HepG2 (cell line): ENCODE results near the gene SPA17. TPM values are rescaled to one million over a fixed set of nuclear protein-coding genes. Genes with fewer than 3 reads are reported as not detected.

ENCODE experiments used
- E2F5 ChIP-seq: sonication (generic); formaldehyde crosslinking; conservative IDR thresholded peaks from 2 replicates; pipeline ENCODE4 v1.4.0; 2020; ENCODE audit warnings: missing genetic modification reagents
- GLMP ChIP-seq: sonication (generic); formaldehyde crosslinking; IDR thresholded peaks from 2 replicates; pipeline ENCODE4 v1.9.0; 2021; ENCODE audit warnings: missing genetic modification reagents, mild to moderate bottlenecking, borderline replicate concordance
- HNF1B ChIP-seq: sonication (generic); formaldehyde crosslinking; IDR thresholded peaks from 2 replicates; pipeline ENCODE4 v1.5.1; 2020; ENCODE audit warnings: mild to moderate bottlenecking, moderate library complexity, missing genetic modification reagents
- MAF1 ChIP-seq: sonication (generic); formaldehyde crosslinking; IDR thresholded peaks from 2 replicates; pipeline ENCODE4 v1.5.0; 2020; ENCODE audit warnings: missing genetic modification reagents, borderline replicate concordance
- MAFG ChIP-seq: sonication (generic); formaldehyde crosslinking; IDR thresholded peaks from 2 replicates; pipeline ENCODE4 v1.5.1; 2020; ENCODE audit warnings: mild to moderate bottlenecking, missing genetic modification reagents
- MXD1 ChIP-seq: sonication (generic); formaldehyde crosslinking; IDR thresholded peaks from 2 replicates; pipeline ENCODE4 v1.4.0; 2020; ENCODE audit warnings: mild to moderate bottlenecking, missing genetic modification reagents
- PATZ1 ChIP-seq: sonication (generic); formaldehyde crosslinking; IDR thresholded peaks from 2 replicates; pipeline ENCODE4 v1.4.0; 2020; ENCODE audit warnings: missing genetic modification reagents
- SIX4 ChIP-seq: sonication (generic); formaldehyde crosslinking; IDR thresholded peaks from 2 replicates; pipeline ENCODE4 v1.4.0; 2020; ENCODE audit warnings: missing genetic modification reagents
- ZNF503 ChIP-seq: sonication (generic); formaldehyde crosslinking; IDR thresholded peaks from 2 replicates; pipeline ENCODE4 v1.4.0; 2020; ENCODE audit warnings: missing genetic modification reagents
- ZNF678 ChIP-seq: sonication (generic); formaldehyde crosslinking; IDR thresholded peaks from 2 replicates; pipeline ENCODE4 v1.4.0; 2020; ENCODE audit warnings: mild to moderate bottlenecking, missing genetic modification reagents
- polyA plus RNA-seq, 8 experiments: library from polyadenylated mRNA; depleted of rRNA in 3 of 8; stranded (reverse) in 7 of 8; unstranded in 1 of 8; fragments of >200 nt; fragmentation: Illumina TruSeq in 4 of 8; extraction: Trizol in 4 of 8; gene quantifications; 2 replicates each; pipeline versions ENCODE4 v1.2.1 to v1.2.3, GENCODE V29; 2011 to 2016; ENCODE audit warnings: low read depth in 4 of 8, missing spikeins in 1 of 8, mixed read lengths in 1 of 8; ENCODE audit not compliant: insufficient read depth in 1 of 8
- total RNA-seq, 5 experiments: library from RNA; depleted of rRNA; stranded (reverse); fragments of >200 nt; fragmentation: Illumina TruSeq; extraction: Trizol; gene quantifications; 2 replicates each; pipeline ENCODE4 v1.2.3, GENCODE V29; 2016; ENCODE audit warnings: low read depth in 1 of 5
- TF ChIP-seq, protein P1 (sequence below): sonication (generic); formaldehyde crosslinking; IDR thresholded peaks from 2 replicates; pipeline ENCODE4 v1.8.0; 2022; ENCODE audit warnings: mild to moderate bottlenecking, missing genetic modification reagents
- TF ChIP-seq, protein P2 (sequence below): sonication (generic); formaldehyde crosslinking; IDR thresholded peaks from 2 replicates; pipeline ENCODE4 v1.4.0; 2020; ENCODE audit warnings: mild to moderate bottlenecking, missing genetic modification reagents

Gene SPA17
- total and polyA plus RNA-seq, 2 of the 13 experiments (the other 11 are each of a cell fraction or from before 2014, with no cell fraction given): 4.4 to 8.4 TPM

DNA sequence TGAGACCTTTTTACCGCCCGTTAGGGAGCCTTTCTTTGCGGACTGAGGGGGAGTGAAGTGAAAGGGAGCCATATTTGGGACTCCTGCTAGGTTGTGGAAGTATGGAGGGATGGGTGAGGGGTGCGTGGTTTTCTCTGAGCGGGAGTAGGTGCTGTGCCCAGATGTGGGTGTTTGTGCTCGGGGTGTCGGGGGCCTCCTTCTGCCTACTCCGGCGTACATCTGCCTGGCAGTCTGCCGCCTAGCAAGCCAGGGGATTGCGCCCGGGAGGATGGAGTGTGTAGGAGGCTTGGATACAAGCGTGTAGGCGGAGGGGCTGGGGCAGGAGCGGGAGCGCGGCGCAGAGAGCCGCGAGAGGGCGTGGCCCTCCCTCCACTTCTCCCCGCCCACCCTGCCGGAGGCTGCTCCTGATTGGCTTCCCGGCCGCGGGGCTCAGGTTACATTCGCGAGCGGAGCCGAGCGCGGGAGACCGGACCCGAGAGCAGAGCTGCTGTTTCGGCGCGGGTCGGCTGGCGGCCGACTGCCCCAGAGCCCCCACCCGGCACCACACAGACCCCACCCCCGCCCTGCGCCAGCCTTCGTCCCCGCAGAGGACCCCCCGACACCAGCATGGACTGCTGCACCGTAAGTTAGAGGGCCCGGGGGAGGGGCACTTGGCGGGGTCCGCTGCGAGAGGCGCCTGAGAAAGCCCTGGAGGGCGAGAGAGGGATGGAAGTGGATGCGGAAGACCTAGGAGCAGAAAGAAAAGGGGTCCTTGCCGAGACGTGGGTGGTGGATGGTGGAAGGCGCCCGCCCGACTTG, 66.0 kb downstream of the SPA17 start, which contains the start of gene NRGN (continued):
- TF ChIP-seq MXD1: peak; percentile 51; the same call in 1 of the 2 replicates
- TF ChIP-seq, protein P1, sequence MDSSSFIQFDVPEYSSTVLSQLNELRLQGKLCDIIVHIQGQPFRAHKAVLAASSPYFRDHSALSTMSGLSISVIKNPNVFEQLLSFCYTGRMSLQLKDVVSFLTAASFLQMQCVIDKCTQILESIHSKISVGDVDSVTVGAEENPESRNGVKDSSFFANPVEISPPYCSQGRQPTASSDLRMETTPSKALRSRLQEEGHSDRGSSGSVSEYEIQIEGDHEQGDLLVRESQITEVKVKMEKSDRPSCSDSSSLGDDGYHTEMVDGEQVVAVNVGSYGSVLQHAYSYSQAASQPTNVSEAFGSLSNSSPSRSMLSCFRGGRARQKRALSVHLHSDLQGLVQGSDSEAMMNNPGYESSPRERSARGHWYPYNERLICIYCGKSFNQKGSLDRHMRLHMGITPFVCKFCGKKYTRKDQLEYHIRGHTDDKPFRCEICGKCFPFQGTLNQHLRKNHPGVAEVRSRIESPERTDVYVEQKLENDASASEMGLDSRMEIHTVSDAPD (CRISPR knock-in tag): no peak
- TF ChIP-seq HNF1B (CRISPR knock-in tag): no peak
- no peak for TF ChIP-seq MAFG (CRISPR knock-in tag)
- TF ChIP-seq GLMP (CRISPR knock-in tag): no peak
- TF ChIP-seq SIX4: peak; percentile 96
- no peak for TF ChIP-seq MAF1 (CRISPR knock-in tag)
- no peak for TF ChIP-seq ZNF503 (CRISPR knock-in tag)
- TF ChIP-seq E2F5 (CRISPR knock-in tag): 0 out of 2 replicates have a peak, but pooled peaks have one; percentile 34
- TF ChIP-seq ZNF678 (CRISPR knock-in tag): no peak
- TF ChIP-seq, protein P2, sequence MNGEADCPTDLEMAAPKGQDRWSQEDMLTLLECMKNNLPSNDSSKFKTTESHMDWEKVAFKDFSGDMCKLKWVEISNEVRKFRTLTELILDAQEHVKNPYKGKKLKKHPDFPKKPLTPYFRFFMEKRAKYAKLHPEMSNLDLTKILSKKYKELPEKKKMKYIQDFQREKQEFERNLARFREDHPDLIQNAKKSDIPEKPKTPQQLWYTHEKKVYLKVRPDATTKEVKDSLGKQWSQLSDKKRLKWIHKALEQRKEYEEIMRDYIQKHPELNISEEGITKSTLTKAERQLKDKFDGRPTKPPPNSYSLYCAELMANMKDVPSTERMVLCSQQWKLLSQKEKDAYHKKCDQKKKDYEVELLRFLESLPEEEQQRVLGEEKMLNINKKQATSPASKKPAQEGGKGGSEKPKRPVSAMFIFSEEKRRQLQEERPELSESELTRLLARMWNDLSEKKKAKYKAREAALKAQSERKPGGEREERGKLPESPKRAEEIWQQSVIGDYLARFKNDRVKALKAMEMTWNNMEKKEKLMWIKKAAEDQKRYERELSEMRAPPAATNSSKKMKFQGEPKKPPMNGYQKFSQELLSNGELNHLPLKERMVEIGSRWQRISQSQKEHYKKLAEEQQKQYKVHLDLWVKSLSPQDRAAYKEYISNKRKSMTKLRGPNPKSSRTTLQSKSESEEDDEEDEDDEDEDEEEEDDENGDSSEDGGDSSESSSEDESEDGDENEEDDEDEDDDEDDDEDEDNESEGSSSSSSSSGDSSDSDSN (CRISPR knock-in tag): no peak; the same call in 1 of the 2 replicates
- no peak for TF ChIP-seq PATZ1 (CRISPR knock-in tag)
